ENCODE measurements around the gene LIPE. TPM values are rescaled to one million over a fixed set of nuclear protein-coding genes. Genes with fewer than 3 reads are reported as not detected.

LIPE gene
- total RNA-seq, 1 experiment from 2014 or later: 10.2 TPM

DNA sequence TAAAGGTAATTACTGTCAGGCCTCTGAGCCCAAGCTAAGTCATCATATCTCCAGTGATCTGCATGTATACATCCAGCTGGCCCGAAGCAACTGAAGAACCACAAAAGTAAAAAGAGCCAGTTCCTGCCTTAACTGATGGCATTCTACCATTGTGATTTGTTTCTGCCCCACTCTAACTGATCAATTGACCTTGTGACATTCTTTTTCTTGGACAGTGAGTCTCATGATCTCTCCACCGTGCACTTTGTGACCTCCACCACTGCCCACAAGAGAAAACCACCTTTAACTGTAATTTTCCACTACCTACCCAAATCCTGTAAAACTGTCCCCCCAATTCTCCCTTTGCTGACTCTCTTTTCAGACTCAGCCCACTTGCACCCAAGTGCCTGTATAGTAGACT lies 32.7 kb upstream of the LIPE start:
- no peak for ATAC-seq
- TF ChIP-seq, protein P1, sequence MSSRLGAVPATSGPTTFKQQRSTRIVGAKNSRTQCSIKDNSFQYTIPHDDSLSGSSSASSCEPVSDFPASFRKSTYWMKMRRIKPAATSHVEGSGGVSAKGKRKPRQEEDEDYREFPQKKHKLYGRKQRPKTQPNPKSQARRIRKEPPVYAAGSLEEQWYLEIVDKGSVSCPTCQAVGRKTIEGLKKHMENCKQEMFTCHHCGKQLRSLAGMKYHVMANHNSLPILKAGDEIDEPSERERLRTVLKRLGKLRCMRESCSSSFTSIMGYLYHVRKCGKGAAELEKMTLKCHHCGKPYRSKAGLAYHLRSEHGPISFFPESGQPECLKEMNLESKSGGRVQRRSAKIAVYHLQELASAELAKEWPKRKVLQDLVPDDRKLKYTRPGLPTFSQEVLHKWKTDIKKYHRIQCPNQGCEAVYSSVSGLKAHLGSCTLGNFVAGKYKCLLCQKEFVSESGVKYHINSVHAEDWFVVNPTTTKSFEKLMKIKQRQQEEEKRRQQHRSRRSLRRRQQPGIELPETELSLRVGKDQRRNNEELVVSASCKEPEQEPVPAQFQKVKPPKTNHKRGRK (CRISPR knock-in tag; IDR thresholded peaks at IDR 0.05; ENCODE audit: borderline replicate concordance): no peak
- TF ChIP-seq, protein P2, sequence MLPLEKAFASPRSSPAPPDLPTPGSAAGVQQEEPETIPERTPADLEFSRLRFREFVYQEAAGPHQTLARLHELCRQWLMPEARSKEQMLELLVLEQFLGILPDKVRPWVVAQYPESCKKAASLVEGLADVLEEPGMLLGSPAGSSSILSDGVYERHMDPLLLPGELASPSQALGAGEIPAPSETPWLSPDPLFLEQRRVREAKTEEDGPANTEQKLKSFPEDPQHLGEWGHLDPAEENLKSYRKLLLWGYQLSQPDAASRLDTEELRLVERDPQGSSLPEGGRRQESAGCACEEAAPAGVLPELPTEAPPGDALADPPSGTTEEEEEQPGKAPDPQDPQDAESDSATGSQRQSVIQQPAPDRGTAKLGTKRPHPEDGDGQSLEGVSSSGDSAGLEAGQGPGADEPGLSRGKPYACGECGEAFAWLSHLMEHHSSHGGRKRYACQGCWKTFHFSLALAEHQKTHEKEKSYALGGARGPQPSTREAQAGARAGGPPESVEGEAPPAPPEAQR (CRISPR knock-in tag; IDR thresholded peaks at IDR 0.05): no peak
- Mint-ChIP-seq H3K4me3 (no peak overlapping the region), H3K27ac (no peak overlapping the region), H3K4me1 (peaks cover 34% of the 10 kb centered on the region), H3K36me3 (peaks cover 2% of the 10 kb centered on the region; the same call in 1 of the 2 replicates), H3K9me3 (peaks cover 4% of the 10 kb centered on the region), H3K27me3 (ENCODE audit: low read depth) (peaks cover 4% of the 10 kb centered on the region)
- CTCF ChIA-PET: interaction anchor here (1.3 to 3.9 kb wide), 5 partner anchors 10 to 136 kb away, joined by 3 to 15 read pairs (median 7); partner anchors contain the start of gene CEACAM1
- DNase-seq (ENCODE audit: low spot score): no peak
- POLR2A ChIA-PET: no interaction called here

DNA sequence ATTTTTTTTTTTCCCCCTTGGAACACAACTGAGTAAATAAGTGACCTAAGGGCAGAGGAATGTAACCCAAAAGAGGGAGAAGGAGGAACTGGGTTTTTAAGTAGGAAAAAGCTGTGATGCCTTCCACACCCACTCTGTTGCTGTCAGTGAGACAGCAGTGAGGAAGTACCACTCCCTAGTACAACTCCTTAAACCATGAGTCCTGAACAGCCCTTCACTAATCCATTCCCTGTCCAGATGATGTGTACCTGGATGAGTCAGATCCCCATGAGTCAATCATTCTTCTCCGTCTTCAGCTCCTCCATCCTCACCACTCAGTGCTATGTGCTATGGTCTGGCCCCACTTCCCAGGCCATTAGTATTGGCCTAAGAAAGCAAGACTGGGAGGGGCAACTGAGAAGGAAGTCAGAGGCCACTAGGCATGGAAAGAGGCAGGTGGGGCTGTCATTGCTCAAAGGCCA lies 28.5 kb upstream of the LIPE start:
- H3K36me3 Mint-ChIP-seq: peaks cover 2% of the 10 kb centered on the region; the same call in 1 of the 2 replicates
- ATAC-seq: no peak

More for the DNA sequence above, 28.5 kb upstream of the LIPE start:
- Mint-ChIP-seq H3K9me3 (peaks cover 4% of the 10 kb centered on the region), H3K27ac (no peak overlapping the region), H3K4me3 (no peak overlapping the region), H3K27me3 (ENCODE audit: low read depth) (no peaks in the 10 kb centered on the region; the same call in 1 of the 2 replicates), H3K4me1 (peaks cover 48% of the 10 kb centered on the region)
- TF ChIP-seq ZNF317 (CRISPR knock-in tag; IDR thresholded peaks at IDR 0.05; ENCODE audit: borderline replicate concordance, low read depth) (no peak), GABPB1 (CRISPR knock-in tag; IDR thresholded peaks at IDR 0.05) (no peak), CREB1 (CRISPR knock-in tag; IDR thresholded peaks at IDR 0.05) (no peak), SMAD3 (CRISPR knock-in tag; IDR thresholded peaks at IDR 0.05; ENCODE audit: borderline replicate concordance) (no peak), ESRRA (CRISPR knock-in tag; IDR thresholded peaks at IDR 0.05; ENCODE audit: borderline replicate concordance) (no peak), GRHL2 (CRISPR knock-in tag; IDR thresholded peaks at IDR 0.05; ENCODE audit: insufficient replicate concordance, severe bottlenecking) (no peak), OVOL2 (CRISPR knock-in tag; IDR thresholded peaks at IDR 0.05; ENCODE audit: borderline replicate concordance) (no peak)
- TF ChIP-seq, protein P3, sequence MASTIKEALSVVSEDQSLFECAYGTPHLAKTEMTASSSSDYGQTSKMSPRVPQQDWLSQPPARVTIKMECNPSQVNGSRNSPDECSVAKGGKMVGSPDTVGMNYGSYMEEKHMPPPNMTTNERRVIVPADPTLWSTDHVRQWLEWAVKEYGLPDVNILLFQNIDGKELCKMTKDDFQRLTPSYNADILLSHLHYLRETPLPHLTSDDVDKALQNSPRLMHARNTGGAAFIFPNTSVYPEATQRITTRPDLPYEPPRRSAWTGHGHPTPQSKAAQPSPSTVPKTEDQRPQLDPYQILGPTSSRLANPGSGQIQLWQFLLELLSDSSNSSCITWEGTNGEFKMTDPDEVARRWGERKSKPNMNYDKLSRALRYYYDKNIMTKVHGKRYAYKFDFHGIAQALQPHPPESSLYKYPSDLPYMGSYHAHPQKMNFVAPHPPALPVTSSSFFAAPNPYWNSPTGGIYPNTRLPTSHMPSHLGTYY (CRISPR knock-in tag; IDR thresholded peaks at IDR 0.05): no peak
- TF ChIP-seq, protein P4, sequence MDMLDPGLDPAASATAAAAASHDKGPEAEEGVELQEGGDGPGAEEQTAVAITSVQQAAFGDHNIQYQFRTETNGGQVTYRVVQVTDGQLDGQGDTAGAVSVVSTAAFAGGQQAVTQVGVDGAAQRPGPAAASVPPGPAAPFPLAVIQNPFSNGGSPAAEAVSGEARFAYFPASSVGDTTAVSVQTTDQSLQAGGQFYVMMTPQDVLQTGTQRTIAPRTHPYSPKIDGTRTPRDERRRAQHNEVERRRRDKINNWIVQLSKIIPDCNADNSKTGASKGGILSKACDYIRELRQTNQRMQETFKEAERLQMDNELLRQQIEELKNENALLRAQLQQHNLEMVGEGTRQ (CRISPR knock-in tag; IDR thresholded peaks at IDR 0.05): no peak
- TF ChIP-seq, protein P5, sequence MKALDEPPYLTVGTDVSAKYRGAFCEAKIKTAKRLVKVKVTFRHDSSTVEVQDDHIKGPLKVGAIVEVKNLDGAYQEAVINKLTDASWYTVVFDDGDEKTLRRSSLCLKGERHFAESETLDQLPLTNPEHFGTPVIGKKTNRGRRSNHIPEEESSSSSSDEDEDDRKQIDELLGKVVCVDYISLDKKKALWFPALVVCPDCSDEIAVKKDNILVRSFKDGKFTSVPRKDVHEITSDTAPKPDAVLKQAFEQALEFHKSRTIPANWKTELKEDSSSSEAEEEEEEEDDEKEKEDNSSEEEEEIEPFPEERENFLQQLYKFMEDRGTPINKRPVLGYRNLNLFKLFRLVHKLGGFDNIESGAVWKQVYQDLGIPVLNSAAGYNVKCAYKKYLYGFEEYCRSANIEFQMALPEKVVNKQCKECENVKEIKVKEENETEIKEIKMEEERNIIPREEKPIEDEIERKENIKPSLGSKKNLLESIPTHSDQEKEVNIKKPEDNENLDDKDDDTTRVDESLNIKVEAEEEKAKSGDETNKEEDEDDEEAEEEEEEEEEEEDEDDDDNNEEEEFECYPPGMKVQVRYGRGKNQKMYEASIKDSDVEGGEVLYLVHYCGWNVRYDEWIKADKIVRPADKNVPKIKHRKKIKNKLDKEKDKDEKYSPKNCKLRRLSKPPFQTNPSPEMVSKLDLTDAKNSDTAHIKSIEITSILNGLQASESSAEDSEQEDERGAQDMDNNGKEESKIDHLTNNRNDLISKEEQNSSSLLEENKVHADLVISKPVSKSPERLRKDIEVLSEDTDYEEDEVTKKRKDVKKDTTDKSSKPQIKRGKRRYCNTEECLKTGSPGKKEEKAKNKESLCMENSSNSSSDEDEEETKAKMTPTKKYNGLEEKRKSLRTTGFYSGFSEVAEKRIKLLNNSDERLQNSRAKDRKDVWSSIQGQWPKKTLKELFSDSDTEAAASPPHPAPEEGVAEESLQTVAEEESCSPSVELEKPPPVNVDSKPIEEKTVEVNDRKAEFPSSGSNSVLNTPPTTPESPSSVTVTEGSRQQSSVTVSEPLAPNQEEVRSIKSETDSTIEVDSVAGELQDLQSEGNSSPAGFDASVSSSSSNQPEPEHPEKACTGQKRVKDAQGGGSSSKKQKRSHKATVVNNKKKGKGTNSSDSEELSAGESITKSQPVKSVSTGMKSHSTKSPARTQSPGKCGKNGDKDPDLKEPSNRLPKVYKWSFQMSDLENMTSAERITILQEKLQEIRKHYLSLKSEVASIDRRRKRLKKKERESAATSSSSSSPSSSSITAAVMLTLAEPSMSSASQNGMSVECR (CRISPR knock-in tag; IDR thresholded peaks at IDR 0.05; ENCODE audit: borderline replicate concordance): no peak
- ChIA-PET CTCF (interaction anchor here (1.0 to 8.8 kb wide), 9 partner anchors 11 to 151 kb away, joined by 3 to 93 read pairs (median 4); partner anchors contain the start of gene CEACAM1), POLR2A (no interaction called here)
- no peak for DNase-seq (ENCODE audit: low spot score)
